Ectodermal cell (in vitro differentiated cells): ENCODE data around the gene ALDH1A3.

Experiments used
- H3K27ac ChIP-seq: 2 replicates; pipeline ENCODE4 v1.7.0; 2013; ENCODE audit warnings: mild to moderate bottlenecking, low read depth, low read length; ENCODE audit not compliant: insufficient read depth, poor library complexity, severe bottlenecking
- H3K27me3 ChIP-seq: 2 replicates; pipeline ENCODE4 v1.7.0; 2013; ENCODE audit warnings: mild to moderate bottlenecking, low read length; ENCODE audit not compliant: insufficient read depth, control insufficient read depth, poor library complexity, severe bottlenecking
- H3K36me3 ChIP-seq: one replicate; pipeline ENCODE4 v1.7.0; 2013; ENCODE audit warnings: low read length; ENCODE audit not compliant: control insufficient read depth, insufficient read depth
- H3K4me1 ChIP-seq: one replicate; pipeline ENCODE4 v1.7.0; 2013; ENCODE audit warnings: low read length; ENCODE audit not compliant: control insufficient read depth, insufficient read depth
- H3K4me3 ChIP-seq: 2 replicates; pipeline ENCODE4 v1.7.0; 2013; ENCODE audit warnings: low read depth, low read length, control low read depth; ENCODE audit not compliant: insufficient read depth
- H3K9me3 ChIP-seq: 2 replicates; pipeline ENCODE4 v1.7.0; 2013; ENCODE audit warnings: mild to moderate bottlenecking, low read length, moderate library complexity; ENCODE audit not compliant: control insufficient read depth
- WGBS, 2 experiments: methylation state at CpG; one replicate each; pipeline ENCODE4 v1.1.7; 2013; ENCODE audit warnings: missing lambda C conversion rate in 2 of 2; 5-methylcytosine and 5-hydroxymethylcytosine counted together

ALDH1A3 gene

DNA sequence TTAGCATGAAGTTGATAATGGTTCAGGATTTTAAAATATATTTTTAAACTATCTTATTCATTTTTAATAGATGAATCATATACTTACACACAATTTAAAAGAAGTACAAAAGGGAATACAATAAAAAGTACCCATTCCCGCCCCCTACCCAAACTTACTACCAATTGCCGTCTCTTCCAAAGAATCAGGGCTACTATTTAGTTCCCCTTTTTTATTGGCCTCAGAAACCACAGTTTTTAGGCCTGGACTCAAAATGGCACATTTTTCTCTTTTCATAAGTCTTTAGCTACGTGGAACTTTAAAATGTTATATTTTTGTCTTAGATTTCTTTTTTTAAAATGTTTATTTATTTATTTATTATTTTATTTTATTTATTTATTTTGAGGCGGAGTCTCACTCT is 57.5 kb downstream of the ALDH1A3 start:
- Histone ChIP-seq H3K27ac (no peak overlapping the region), H3K36me3 (no peaks in the 10 kb centered on the region), H3K27me3 (no peaks in the 10 kb centered on the region), H3K9me3 (no peaks in the 10 kb centered on the region), H3K4me3 (no peak overlapping the region), H3K4me1 (no peaks in the 10 kb centered on the region)
- WGBS, 2 experiments: 90 to 96% methylated on average over 3 of the region's 4 CpGs

DNA sequence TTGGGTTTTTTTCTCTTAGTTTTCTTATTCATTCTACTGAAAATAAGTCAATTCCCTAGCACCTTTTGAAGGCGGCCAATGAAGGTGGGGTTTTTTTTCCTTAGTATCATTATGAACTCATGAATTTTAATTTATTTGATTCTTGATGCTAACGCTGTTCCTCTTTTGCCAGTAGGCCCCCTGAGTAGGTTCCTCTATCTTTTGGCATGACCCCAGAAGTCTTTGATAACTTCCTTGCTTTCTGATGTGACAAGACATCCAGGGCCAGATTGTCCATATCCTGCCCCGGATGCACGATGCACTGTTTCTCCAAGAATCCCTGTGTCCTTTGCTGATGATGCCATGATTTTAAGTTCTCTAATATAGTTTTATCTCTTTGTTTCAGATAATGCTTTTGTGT is 60.2 kb downstream of the ALDH1A3 start:
- no peak overlapping the region for H3K27ac ChIP-seq
- WGBS, 2 experiments: 91 to 93% methylated on average over 3 to 4 of the region's 4 CpGs
- H3K27me3 ChIP-seq: no peaks in the 10 kb centered on the region
- no peaks in the 10 kb centered on the region for H3K36me3 ChIP-seq
- H3K4me1 ChIP-seq: no peaks in the 10 kb centered on the region
- no peak overlapping the region for H3K4me3 ChIP-seq
- no peaks in the 10 kb centered on the region for H3K9me3 ChIP-seq

GRCh38 chr15:100940767-100941379 is 61.2 kb downstream of the ALDH1A3 start:
- no peaks in the 10 kb centered on the region for H3K9me3 ChIP-seq
- no peaks in the 10 kb centered on the region for H3K4me1 ChIP-seq
- no peak overlapping the region for H3K4me3 ChIP-seq
- H3K27ac ChIP-seq: no peak overlapping the region
- no peaks in the 10 kb centered on the region for H3K36me3 ChIP-seq
- WGBS, 2 experiments: 82 to 94% methylated on average over 2 of the region's 2 CpGs
- H3K27me3 ChIP-seq: no peaks in the 10 kb centered on the region

GRCh38 chr15:100941536-100941935 is 61.9 kb downstream of the ALDH1A3 start:
- Histone ChIP-seq H3K4me1 (no peaks in the 10 kb centered on the region), H3K4me3 (no peak overlapping the region), H3K9me3 (no peaks in the 10 kb centered on the region), H3K27me3 (no peaks in the 10 kb centered on the region), H3K36me3 (no peaks in the 10 kb centered on the region), H3K27ac (no peak overlapping the region)
- WGBS, 2 experiments: 84 to 88% methylated on average over 10 of the region's 10 CpGs

GRCh38 chr15:100942656-100943425 is 63.2 kb downstream of the ALDH1A3 start:
- no peaks in the 10 kb centered on the region for H3K4me1 ChIP-seq
- WGBS, 2 experiments: 93 to 96% methylated on average over 10 of the region's 10 CpGs
- no peaks in the 10 kb centered on the region for H3K27me3 ChIP-seq
- no peak overlapping the region for H3K4me3 ChIP-seq
- no peaks in the 10 kb centered on the region for H3K9me3 ChIP-seq
- H3K36me3 ChIP-seq: no peaks in the 10 kb centered on the region
- H3K27ac ChIP-seq: no peak overlapping the region

DNA sequence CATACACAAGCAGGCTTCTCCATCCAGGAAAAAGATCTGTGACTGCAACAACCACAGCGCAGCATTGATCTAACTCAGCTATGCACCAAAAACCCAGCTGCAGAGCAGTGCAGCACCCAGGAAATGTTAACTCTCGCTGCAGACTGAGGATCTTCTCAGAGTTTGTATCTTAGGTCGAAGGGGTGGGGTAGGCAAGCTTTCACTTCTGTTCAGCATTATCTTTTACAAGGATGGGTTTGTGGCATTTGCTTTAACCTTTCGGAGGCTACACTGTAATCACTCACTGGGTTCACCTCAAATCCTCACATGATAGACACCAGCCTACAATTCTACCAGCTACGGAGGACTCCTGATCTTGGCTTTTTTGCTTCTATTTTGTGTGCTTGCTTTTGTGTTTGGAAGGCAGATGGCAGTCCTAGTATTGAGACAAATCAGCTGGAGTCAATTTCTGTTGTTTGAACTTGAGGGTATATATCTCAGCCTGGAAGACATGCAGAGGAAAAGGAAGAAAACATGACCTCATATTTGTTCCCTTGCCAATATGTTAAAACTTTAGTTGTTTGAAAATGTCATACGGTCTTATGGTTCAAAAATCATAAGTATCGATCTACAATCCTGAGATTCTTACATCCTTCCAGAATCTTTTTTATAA is 64.7 kb downstream of the ALDH1A3 start:
- Histone ChIP-seq H3K4me1 (no peaks in the 10 kb centered on the region), H3K36me3 (no peaks in the 10 kb centered on the region), H3K27me3 (no peaks in the 10 kb centered on the region), H3K9me3 (no peaks in the 10 kb centered on the region), H3K27ac (no peak overlapping the region), H3K4me3 (no peak overlapping the region)
- WGBS, 2 experiments: 97% methylated on average over 5 to 7 of the region's 7 CpGs

GRCh38 chr15:100944986-100945385 is 65.4 kb downstream of the ALDH1A3 start:
- no peak overlapping the region for H3K27ac ChIP-seq
- WGBS, 2 experiments: 94 to 96% methylated on average over 6 of the region's 6 CpGs

DNA sequence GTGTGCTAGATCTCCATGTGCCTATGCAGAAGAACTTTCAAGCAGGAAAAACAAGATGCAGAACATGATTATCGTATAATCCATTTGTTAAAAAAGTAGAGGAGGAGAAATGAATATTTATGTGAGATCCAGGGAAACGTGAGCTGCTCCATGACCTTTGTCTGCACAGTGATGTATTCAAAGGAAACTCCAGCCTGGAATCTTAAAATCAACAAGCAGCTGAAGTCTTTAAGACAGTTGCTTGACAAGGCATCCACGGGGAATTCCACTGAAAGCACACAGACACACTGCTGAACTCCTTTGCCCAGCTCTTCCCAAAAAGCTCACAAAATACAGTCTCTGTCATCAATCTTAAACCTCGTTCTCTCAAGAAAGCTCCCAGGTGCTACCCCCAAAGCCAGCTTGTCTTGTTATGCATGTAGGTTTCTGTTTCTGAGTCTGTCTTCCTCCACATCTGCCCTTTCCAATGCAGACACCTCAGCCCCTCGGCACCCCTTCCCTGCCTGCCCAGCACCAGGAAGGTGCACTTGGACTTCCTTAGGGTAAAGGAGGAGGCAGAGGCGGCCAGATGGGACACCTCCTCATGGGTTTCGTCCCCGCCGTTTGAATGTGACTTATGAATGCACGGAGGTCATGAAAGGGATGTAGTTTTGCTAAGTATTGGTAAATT is 68.3 kb downstream of the ALDH1A3 start:
- no peaks in the 10 kb centered on the region for H3K36me3 ChIP-seq
- H3K9me3 ChIP-seq: no peaks in the 10 kb centered on the region
- WGBS, 2 experiments: 77 to 83% methylated on average over 9 to 10 of the region's 10 CpGs
- no peaks in the 10 kb centered on the region for H3K27me3 ChIP-seq
- no peak overlapping the region for H3K27ac ChIP-seq
- H3K4me1 ChIP-seq: no peaks in the 10 kb centered on the region
- no peak overlapping the region for H3K4me3 ChIP-seq

More at GRCh38 chr15:100944986-100945385, 65.4 kb downstream of the ALDH1A3 start:
- H3K27me3 ChIP-seq: no peaks in the 10 kb centered on the region
- H3K9me3 ChIP-seq: no peaks in the 10 kb centered on the region
- H3K36me3 ChIP-seq: no peaks in the 10 kb centered on the region
- H3K4me3 ChIP-seq: no peak overlapping the region
- no peaks in the 10 kb centered on the region for H3K4me1 ChIP-seq

DNA sequence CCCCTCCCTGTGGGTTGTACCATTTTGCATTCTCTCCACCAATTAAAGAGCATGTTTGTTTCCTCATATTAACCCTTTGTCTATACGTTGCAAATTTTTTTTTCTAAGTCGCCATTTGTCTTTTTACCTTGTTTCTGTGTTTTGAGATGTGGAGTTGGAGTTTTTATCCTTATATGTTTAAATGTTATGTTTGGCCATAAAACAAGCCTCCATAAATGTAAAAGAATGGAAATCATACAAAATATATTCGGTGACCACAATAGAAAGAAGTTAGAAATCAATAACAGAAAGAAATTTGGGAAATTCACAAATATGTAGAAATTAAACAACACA is 68.8 kb downstream of the ALDH1A3 start:
- no peak overlapping the region for H3K27ac ChIP-seq
- WGBS, 2 experiments: 80% methylated on average over 1 of the region's 3 CpGs; no CpG with 5 or more reads in 1 of the 2 experiments
- no peak overlapping the region for H3K4me3 ChIP-seq
- H3K27me3 ChIP-seq: no peaks in the 10 kb centered on the region
- no peaks in the 10 kb centered on the region for H3K36me3 ChIP-seq
- H3K4me1 ChIP-seq: no peaks in the 10 kb centered on the region
- no peaks in the 10 kb centered on the region for H3K9me3 ChIP-seq

GRCh38 chr15:100949691-100950090 is 70.1 kb downstream of the ALDH1A3 start:
- H3K4me1 ChIP-seq: no peaks in the 10 kb centered on the region
- no peaks in the 10 kb centered on the region for H3K27me3 ChIP-seq
- no peaks in the 10 kb centered on the region for H3K9me3 ChIP-seq
- H3K27ac ChIP-seq: no peak overlapping the region
- no peaks in the 10 kb centered on the region for H3K36me3 ChIP-seq
- 89% methylated on average over 1 of the region's 1 CpG; no CpG with 5 or more reads in 1 of the 2 experiments for WGBS, 2 experiments
- H3K4me3 ChIP-seq: no peak overlapping the region
